Erythroblast (primary cell): ENCODE data around the gene CTRB1.

ENCODE experiments used
- GATA1 ChIP-seq: IDR thresholded peaks from 2 replicates; pipeline ENCODE4 v1.6.1; 2011; ENCODE audit warnings: low read depth, mild to moderate bottlenecking, control low read depth, low read length, moderate library complexity
- POLR2A ChIP-seq: IDR thresholded peaks from 2 replicates; pipeline ENCODE4 v1.6.1; 2011; ENCODE audit warnings: mild to moderate bottlenecking, low read length

DNA sequence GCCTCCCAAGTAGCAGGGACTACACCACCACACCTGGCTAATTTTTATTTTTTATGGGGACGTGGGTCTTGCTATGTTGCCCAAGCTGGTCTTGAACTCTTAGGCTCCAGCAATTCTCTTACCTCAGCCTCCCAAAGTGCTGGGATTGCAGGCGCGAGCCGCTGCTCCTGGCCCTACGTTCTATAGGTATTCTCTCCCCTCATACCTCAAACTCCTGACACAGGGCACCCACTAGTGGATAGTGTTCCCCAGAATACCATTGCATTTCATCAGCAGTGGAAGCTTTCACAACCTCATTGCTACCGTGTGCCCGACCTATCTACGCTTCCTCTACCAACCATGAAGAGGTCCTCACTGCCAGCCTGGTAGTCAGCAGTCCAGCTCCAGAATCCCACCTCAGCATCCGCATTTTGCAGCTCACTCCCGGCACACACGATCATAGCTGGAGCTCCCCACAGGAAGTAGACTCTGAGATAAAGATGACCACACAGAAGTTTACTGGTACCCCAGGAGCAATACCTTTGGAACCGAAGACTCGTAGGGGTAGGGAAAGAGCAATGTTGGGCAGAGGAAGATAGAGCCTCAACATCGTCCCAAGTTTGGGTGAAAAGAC lies 21.2 kb upstream of the CTRB1 start:
- TF ChIP-seq POLR2A (no peak), GATA1 (no peak)
